Tibial nerve (tissue), 3 donors: ENCODE results near the gene RHBDL1.

ENCODE experiments used
- POLR2A ChIP-seq, 2 donors: fragments of 450-650 bp; IDR thresholded peaks; one replicate each; pipeline ENCODE4 v1.6.1; 2017; ENCODE audit warnings: antibody characterized with exemption in 2 of 2, mild to moderate bottlenecking in 2 of 2, moderate library complexity in 2 of 2
- TF ChIP-seq, protein P1 (sequence below), 5 experiments: fragments of 200-600 bp in 3 of 5; fragments of 450-650 bp in 2 of 5; sonication (generic) in 3 of 5; IDR thresholded peaks; one replicate each; pipeline ENCODE4 v1.5.1; 2016 to 2019; ENCODE audit warnings: antibody characterized with exemption in 5 of 5, mild to moderate bottlenecking in 3 of 5, moderate library complexity in 2 of 5

DNA sequence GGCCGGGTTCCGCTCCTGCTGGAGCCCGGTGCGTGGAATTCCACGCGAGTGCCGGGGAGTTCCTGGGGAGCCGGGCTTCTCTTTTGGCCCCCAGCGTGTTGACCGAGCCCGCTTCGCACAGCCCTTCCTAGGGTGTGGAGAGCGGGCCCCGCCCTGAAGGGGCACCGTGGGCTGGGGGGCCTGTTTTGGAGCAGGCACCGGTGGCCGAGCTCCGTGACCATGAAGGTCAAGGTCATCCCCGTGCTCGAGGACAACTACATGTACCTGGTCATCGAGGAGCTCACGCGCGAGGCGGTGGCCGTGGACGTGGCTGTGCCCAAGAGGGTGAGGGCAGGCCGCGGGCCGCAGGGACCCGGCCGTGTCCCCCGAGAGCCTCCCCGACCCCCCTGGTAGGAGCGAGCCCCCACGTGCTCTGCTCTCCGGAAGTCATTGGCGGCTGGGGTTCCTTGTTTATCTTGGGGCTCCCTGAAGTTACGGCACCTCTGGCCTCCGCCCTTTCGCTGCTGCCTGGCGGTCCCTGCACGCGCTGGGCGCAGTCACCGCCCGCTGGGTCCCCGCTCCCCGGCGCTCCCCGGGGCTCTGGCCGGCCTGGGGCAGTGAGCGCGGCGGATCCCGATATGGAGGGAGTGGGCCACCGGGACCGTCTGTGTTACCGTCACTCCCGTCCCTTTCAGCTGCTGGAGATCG, 52.0 kb downstream of the RHBDL1 start:
- TF ChIP-seq, protein P1, sequence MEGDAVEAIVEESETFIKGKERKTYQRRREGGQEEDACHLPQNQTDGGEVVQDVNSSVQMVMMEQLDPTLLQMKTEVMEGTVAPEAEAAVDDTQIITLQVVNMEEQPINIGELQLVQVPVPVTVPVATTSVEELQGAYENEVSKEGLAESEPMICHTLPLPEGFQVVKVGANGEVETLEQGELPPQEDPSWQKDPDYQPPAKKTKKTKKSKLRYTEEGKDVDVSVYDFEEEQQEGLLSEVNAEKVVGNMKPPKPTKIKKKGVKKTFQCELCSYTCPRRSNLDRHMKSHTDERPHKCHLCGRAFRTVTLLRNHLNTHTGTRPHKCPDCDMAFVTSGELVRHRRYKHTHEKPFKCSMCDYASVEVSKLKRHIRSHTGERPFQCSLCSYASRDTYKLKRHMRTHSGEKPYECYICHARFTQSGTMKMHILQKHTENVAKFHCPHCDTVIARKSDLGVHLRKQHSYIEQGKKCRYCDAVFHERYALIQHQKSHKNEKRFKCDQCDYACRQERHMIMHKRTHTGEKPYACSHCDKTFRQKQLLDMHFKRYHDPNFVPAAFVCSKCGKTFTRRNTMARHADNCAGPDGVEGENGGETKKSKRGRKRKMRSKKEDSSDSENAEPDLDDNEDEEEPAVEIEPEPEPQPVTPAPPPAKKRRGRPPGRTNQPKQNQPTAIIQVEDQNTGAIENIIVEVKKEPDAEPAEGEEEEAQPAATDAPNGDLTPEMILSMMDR (IDR thresholded peaks at IDR 0.05), result no peak
- TF ChIP-seq POLR2A (IDR thresholded peaks at IDR 0.05), result no peak
